AML-193 (cell line): ENCODE measurements around the gene ST8SIA6.
"Not testable (repeated sequence)": the region's sequence is repeated elsewhere in the genome, so short reads cannot be mapped to it uniquely, and the experiment has no call there.

Experiments used
- DNase-seq, 2 experiments: peaks; one replicate each; lab custom pipeline; 2025; lab: John Stamatoyannopoulos, UW

ST8SIA6 gene, protein sequence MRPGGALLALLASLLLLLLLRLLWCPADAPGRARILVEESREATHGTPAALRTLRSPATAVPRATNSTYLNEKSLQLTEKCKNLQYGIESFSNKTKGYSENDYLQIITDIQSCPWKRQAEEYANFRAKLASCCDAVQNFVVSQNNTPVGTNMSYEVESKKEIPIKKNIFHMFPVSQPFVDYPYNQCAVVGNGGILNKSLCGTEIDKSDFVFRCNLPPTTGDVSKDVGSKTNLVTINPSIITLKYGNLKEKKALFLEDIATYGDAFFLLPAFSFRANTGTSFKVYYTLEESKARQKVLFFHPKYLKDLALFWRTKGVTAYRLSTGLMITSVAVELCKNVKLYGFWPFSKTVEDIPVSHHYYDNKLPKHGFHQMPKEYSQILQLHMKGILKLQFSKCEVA

DNA sequence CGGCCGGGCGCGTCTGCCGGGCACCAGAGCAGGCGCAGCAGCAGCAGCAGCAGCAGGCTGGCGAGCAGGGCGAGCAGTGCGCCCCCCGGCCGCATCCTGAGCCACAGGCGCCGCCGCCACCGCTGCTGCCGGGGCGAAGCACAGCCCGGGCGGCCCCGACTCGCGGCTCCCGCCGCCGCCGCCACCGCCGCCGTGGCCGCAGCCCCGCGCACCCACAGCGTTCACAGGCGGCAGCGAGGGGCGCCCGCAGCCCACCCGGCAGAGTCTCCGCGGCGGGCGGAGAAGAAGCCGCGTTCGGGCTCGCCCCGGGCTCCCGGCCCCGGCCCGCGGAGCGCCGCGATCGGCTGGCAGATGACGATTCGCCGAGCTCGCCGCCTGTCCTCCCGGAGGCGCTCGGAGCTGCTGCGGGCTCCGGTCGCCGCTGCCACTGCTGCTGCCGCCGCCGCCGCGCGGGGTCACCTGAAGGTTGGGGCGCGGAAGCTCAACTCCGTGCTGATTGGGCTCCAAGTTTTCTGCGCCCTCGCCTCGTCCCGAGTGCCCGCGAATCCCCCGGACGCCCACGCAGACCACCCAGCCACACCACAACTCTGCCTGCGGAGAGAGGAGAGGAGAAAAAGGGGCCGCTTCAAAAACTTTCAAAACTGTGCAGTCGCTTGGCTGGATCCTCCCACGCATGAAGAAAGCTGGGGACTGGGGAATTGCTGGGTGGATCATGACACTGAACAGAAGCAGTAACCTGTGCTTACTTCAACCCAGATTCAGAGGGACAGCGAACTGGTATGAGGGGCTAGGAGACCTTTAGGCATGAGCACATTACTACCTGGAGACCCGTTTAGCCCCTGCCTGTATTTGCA, at the start of gene ST8SIA6:
ST8SIA6 (minus strand) TSS at position 435 of the 854 bp plus-strand sequence; CDS start at position 95, 340 bp downstream.
- peak in 1 of 2 experiments; percentile 10 for DNase-seq

DNA sequence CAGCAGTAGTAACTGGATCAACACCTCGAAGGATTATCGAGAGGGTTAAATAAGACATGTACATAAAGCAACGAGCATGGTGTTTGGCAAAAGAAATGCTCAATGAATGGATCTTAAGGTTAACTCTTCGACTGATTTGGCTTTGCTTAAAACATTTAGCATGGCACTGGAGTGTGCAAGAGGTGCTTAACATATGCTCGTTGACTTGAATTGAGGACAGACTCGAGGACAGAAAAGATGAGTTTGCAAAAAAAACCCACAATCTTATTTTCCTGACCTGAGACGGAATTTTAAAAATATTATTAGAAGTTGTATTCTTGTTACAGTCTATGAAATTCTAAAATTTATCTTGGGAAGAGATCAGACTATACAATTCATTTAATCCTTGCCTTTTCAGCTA, 49.4 kb upstream of the ST8SIA6 start:
- DNase-seq, result no peak

- no peak for DNase-seq
These were observed 48.4 kb upstream of the ST8SIA6 start for GRCh38 chr10:17502814-17503213.

GRCh38 chr10:17499014-17499413, 44.6 kb upstream of the ST8SIA6 start:
- DNase-seq, result not testable (repeated sequence)

DNA sequence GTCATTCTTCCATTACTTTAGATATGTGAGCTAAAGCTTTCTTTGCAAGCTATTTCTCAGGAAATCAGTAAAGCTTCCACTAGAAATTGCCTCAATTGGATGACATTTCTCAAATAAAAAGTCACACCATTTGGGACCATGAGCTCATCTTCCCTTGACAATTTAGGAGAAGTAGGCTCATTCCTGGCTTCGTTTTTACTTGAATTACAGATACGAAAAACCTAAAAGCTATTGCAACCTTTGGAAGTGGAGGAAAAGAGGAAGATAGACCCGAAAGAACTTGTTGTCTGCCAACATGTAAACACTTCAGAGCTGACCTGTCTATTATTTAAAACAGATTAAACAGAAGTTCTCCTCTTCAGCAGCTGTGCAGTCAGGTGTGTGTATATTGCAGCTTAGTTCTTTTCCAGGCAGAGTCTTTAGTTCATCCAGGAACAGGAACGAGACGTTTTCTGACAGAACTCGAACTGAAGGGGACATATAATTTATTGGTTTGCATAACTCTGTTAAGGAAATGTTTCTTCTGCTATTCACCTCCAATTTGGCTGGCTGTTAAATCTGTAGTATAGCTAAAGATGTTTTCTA, 43.1 kb upstream of the ST8SIA6 start:
- DNase-seq, result no peak

GRCh38 chr10:17494626-17495260, 40.3 kb upstream of the ST8SIA6 start:
- no peak for DNase-seq

DNA sequence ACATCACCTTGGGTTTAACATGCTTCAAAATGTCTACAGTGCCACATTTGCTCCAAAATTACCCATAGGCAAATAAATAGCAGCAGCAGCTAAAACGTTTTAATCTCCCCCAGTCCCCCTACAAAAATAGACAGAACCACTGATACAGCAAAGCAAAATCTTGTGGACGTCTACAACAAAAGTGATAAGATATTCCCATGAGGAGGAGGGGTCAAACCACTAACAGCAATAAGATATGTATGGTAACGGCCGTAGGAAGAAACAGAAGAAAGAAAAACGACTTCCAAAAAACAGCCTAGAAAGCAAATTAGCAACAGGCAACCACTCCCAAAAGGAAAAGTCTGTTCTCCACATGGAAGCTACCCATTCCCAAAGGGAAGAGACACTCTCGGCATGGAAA, 34.5 kb upstream of the ST8SIA6 start:
- DNase-seq, result no peak

DNA sequence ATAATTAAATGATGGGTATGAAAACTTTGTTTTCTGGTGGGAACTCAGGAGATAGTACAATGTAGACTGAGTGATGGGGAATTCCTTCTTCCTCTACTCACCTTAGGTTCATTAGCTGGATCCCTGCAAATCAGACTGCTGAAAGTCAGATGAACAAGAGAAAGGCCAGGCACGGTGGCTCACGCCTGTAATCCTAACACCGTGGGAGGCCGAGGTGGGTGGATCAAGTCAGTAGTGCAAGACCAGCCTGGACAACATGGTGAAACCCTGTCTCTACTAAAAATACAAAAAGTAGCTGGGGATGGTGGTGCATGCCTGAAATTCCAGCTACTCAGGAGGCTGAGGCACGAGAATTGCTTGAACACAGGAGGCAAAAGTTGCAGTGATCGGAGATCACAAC, 28.7 kb upstream of the ST8SIA6 start:
- DNase-seq, result no peak

GRCh38 chr10:17479822-17480221, 25.4 kb upstream of the ST8SIA6 start:
- DNase-seq, result no peak

DNA sequence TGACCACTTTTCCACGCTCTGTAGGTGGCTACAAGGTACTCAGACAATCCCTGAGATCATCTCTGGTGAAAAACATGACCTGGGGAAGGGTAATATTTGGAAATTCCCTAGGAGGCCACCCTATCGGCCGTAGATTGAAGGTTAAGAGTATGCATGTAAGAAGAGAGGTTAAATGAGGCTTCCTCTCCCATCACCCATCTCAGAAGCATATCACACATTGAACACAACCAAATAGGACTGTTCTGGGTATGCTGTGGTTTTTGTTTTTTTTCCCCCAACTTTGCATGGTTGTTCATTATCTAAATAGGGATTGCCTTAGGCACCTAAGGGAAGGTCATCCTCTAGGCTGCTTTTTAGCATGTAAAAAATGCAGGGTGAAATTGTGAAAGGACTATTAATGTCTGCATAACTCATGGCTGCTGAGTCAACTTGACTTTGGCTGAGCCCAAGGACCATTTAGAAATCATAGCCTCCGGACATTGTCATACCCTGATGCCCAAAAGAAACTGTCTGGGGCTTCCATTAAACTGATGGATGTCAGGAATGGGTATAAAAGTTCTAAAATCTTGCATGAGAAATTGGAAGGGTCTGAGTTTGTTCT, 24.7 kb upstream of the ST8SIA6 start:
- no peak for DNase-seq

GRCh38 chr10:17476073-17476472, 21.7 kb upstream of the ST8SIA6 start:
- no peak for DNase-seq

GRCh38 chr10:17475661-17476060, 21.3 kb upstream of the ST8SIA6 start:
- DNase-seq, result no peak

GRCh38 chr10:17474595-17475323, 20.4 kb upstream of the ST8SIA6 start:
- DNase-seq, result no peak

GRCh38 chr10:17473228-17473950, 19.0 kb upstream of the ST8SIA6 start:
- no peak for DNase-seq

- DNase-seq, result no peak
These were observed 18.3 kb upstream of the ST8SIA6 start for GRCh38 chr10:17472481-17473227.

DNA sequence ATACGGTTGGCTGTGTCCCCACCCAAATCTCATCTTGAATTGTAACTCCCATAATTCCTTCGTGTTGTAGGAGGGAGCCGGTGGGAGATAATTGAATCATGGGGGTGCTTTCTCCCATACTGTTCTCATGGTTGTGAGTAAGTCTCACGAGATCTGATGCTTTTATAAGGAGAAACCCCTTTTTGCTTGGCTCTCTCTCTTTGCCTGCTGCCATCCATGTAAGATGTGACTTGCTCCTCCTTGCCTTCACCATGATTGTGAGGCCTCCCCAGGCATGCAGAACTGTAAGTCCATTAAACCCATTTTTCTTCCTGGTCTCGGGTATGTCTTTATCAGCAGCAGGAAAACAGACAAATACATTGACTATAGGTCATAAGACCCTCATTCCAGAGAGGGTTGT, 15.9 kb upstream of the ST8SIA6 start:
- no peak for DNase-seq

DNA sequence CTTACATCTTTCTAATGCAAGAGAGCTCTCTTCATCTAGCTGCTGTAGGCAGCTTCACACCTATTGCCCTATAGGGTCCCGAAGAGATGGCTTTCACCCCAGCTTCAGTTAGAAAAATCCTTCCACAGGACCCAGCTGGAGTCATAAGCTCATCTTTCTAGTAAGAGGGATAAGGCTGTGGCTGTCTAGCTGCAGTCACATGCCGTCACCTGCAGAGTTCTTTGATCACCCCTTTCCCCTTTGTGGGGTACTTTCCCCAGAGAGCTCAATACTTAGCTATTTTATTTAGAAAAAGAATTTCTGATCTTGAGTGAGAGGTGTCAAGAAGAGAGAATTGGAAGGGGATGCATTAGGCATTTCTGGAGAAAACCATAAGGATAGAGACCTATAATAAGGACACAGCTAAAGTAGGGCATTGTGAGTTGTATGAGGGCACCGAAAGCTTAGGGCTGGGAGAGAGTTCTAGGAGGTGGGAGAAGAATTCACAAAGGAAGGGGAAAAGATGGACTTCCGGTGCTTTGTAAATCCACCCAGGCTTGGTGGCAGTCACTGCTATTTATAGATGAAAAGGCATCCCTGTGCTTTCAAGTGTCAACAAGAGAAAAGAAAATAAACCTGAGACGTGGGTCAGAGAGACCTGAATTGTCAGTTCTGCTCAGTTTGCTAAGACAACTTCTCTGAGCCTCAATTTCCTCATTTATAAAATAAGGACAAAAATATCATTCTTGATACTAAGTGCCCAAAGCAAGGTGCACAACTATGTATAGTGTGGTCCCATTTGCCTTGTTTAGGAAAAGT, 11.1 kb upstream of the ST8SIA6 start:
- no peak for DNase-seq

- no peak for DNase-seq
These were observed 10.2 kb upstream of the ST8SIA6 start for GRCh38 chr10:17464545-17464944.

DNA sequence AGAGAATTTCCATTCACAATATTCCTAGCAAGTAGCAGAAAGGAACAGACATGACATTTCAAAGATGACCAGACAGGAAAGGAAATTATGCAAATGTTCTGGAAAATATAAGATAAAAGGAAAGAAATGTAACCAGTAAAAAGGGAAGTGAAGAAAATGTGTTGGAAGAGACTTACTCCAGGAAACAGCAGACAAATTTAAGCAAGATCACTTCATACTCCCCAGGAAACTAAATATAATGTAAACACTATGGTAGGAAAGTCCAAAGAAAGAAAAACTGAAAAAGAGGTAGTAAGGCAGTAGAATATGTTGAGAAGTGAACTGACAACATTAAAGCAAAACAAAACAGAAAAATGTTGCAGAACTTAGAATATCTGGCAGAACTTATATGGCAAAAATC, 6.4 kb upstream of the ST8SIA6 start:
- DNase-seq, result peak in 1 of 2 experiments; percentile 3
